ENCODE measurements around the gene HOATZ. TPM values are rescaled to one million over a fixed set of nuclear protein-coding genes. Genes with fewer than 3 reads are reported as not detected.

The HOATZ gene
- polyA plus RNA-seq, 10 donors = 0.04 to 0.19 (median 0.09) TPM; not detected in 2

GRCh38 chr11:111549196-111549868 lies 34.8 kb downstream of the HOATZ start:
- no peak for DNase-seq

GRCh38 chr11:111549869-111550203 lies 35.3 kb downstream of the HOATZ start:
- no peak for DNase-seq

GRCh38 chr11:111550258-111550657 lies 35.7 kb downstream of the HOATZ start:
- DNase-seq = no peak

GRCh38 chr11:111554532-111554931 lies 40.0 kb downstream of the HOATZ start:
- no peak for DNase-seq

- DNase-seq = peak in 1 of 3 donors; percentile 49
Measured at GRCh38 chr11:111555255-111555654, 40.7 kb downstream of the HOATZ start.

GRCh38 chr11:111557425-111558111 lies 43.0 kb downstream of the HOATZ start:
- peak in 1 of 3 donors; percentile 97 for DNase-seq

- no peak for DNase-seq
Measured at GRCh38 chr11:111559800-111560464, 45.4 kb downstream of the HOATZ start.

GRCh38 chr11:111560800-111561199 lies 46.2 kb downstream of the HOATZ start:
- DNase-seq = no peak

- DNase-seq = no peak
Measured at GRCh38 chr11:111561306-111561705, 46.7 kb downstream of the HOATZ start.

- peak in 1 of 3 donors; percentile 65 for DNase-seq
Measured at GRCh38 chr11:111561791-111562325, 47.3 kb downstream of the HOATZ start.

- DNase-seq = no peak
Measured at GRCh38 chr11:111562692-111563389, 48.3 kb downstream of the HOATZ start.

GRCh38 chr11:111565114-111565720 lies 50.6 kb downstream of the HOATZ start:
- peak; percentile 69 to 81 (median 77) for DNase-seq

- no peak for DNase-seq
Measured at GRCh38 chr11:111566324-111566723, 51.7 kb downstream of the HOATZ start.

GRCh38 chr11:111569476-111569875 lies 54.9 kb downstream of the HOATZ start:
- peak in 1 of 3 donors; percentile 32 for DNase-seq

- no peak for DNase-seq
Measured at GRCh38 chr11:111570796-111571195, 56.2 kb downstream of the HOATZ start.

GRCh38 chr11:111571829-111572501 lies 57.4 kb downstream of the HOATZ start:
- DNase-seq = no peak

GRCh38 chr11:111572581-111572980 lies 58.0 kb downstream of the HOATZ start:
- no peak for DNase-seq

- peak; percentile 56 to 88 (median 75) for DNase-seq
Measured at GRCh38 chr11:111573821-111574249, 59.3 kb downstream of the HOATZ start.

GRCh38 chr11:111574373-111575225 lies 60.0 kb downstream of the HOATZ start:
- DNase-seq = peak in 2 of 3 donors; percentile 15 to 38

- DNase-seq = no peak
Measured at GRCh38 chr11:111575740-111576139, 61.2 kb downstream of the HOATZ start.

Data from muscle of back (tissue), 11 donors.